ENCODE data around the gene MTUS2.

- TF ChIP-seq, protein P1, sequence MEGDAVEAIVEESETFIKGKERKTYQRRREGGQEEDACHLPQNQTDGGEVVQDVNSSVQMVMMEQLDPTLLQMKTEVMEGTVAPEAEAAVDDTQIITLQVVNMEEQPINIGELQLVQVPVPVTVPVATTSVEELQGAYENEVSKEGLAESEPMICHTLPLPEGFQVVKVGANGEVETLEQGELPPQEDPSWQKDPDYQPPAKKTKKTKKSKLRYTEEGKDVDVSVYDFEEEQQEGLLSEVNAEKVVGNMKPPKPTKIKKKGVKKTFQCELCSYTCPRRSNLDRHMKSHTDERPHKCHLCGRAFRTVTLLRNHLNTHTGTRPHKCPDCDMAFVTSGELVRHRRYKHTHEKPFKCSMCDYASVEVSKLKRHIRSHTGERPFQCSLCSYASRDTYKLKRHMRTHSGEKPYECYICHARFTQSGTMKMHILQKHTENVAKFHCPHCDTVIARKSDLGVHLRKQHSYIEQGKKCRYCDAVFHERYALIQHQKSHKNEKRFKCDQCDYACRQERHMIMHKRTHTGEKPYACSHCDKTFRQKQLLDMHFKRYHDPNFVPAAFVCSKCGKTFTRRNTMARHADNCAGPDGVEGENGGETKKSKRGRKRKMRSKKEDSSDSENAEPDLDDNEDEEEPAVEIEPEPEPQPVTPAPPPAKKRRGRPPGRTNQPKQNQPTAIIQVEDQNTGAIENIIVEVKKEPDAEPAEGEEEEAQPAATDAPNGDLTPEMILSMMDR (conservative IDR thresholded peaks at IDR 0.05 in 1 of 2, IDR thresholded peaks at IDR 0.05 in 1 of 2; ENCODE audit: low read depth in 1 of 2, low read length in 2 of 2) = no peak
- TF ChIP-seq EZH2 (IDR thresholded peaks at IDR 0.05; ENCODE audit: low read length, missing control alignments) = no peak
Observed at GRCh38 chr13:28849441-28849840, 29.3 kb downstream of the MTUS2 start.
